Naive B cell (primary cell): ENCODE data around the gene IGFBP4. TPM values are rescaled to one million over a fixed set of nuclear protein-coding genes. Genes with fewer than 3 reads are reported as not detected.

Experiments
- ATAC-seq, 2 donors: fragments of 150-1000 bp; cut with Tn5 transposase; 2 replicates each; pipeline ENCODE4 v1.10.0; 2021; ENCODE audit warnings: low read depth in 2 of 2, mild to moderate bottlenecking in 2 of 2, moderate library complexity in 2 of 2
- DNase-seq: peaks from one replicate; pipeline ENCODE4 v3.0.0; 2022
- H3K27ac Mint-ChIP-seq, 6 donors: one replicate each; pipeline ENCODE4 v1.8.0; 2020 to 2022; ENCODE audit warnings: mild to moderate bottlenecking in 6 of 6, mixed read lengths in 6 of 6, moderate library complexity in 5 of 6, inconsistent platforms in 2 of 6
- H3K27me3 Mint-ChIP-seq, 3 donors: one replicate each; pipeline ENCODE4 v1.8.0; 2021 to 2022; ENCODE audit warnings: mixed read lengths in 3 of 3, mild to moderate bottlenecking in 1 of 3
- H3K36me3 Mint-ChIP-seq, 2 donors: one replicate each; pipeline ENCODE4 v1.8.0; 2020 to 2022; ENCODE audit warnings: mixed read lengths in 2 of 2, inconsistent platforms in 1 of 2, mild to moderate bottlenecking in 1 of 2
- H3K4me1 Mint-ChIP-seq, 3 donors: one replicate each; pipeline ENCODE4 v1.8.0; 2020 to 2022; ENCODE audit warnings: mixed read lengths in 3 of 3, inconsistent platforms in 1 of 3, mild to moderate bottlenecking in 1 of 3, moderate library complexity in 1 of 3
- H3K4me3 Mint-ChIP-seq, 8 donors: one replicate each; pipeline ENCODE4 v1.8.0; 2020 to 2022; ENCODE audit warnings: mild to moderate bottlenecking in 8 of 8, mixed read lengths in 8 of 8, moderate library complexity in 8 of 8, inconsistent platforms in 2 of 8
- H3K9me3 Mint-ChIP-seq, 7 donors: one replicate each; pipeline ENCODE4 v1.8.0; 2020 to 2022; ENCODE audit warnings: mixed read lengths in 7 of 7, mild to moderate bottlenecking in 5 of 7, inconsistent platforms in 2 of 7, moderate library complexity in 1 of 7
- polyA plus RNA-seq, 6 donors: library from polyadenylated mRNA; unstranded; fragments of 300-500 nt; fragmentation: Illumina TruSeq; gene quantifications; one replicate each; pipeline ENCODE4 v1.2.3, GENCODE V29; 2021; ENCODE audit warnings: low read depth in 6 of 6

IGFBP4 gene
- polyA plus RNA-seq, 6 donors from 2014 or later = 33.3 to 66.5 (median 47.3) TPM

DNA sequence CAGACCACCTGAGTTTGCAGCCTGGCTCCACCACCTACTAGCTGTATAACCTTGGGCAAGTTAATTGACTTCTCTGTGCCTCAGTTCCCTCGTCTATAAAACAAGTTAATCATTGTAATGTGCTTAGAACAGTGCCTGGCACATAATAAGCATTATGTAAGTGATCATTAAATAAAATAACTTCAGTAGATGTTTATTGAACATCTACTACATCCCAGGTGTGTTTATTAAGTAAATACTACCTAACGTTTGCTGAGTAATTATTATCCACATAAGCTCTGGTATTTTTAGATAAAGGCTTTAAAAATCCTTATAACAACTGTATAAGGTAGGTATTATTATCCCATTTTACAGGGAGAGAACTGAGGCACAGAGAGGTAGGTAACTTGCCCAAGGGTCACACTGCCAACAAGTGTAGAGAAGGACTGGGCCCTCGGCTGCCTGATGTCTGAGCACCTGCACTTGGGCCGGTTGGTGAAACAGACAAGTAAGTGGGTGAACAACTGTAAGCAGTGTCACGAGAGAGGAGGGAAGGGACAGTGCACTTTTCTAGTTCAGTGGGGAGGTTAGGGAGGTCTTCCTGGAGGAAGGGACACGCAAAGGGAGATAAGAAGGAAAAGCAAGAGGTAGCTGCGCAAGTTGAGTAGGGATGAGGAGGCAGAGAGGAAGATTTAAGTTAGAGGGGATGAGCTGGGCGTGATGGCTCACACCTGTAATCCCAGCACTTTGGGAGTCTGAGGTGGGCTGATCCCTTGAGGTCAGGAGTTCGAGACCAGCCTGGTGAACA is 53.6 kb downstream of the IGFBP4 start:
- Mint-ChIP-seq H3K27me3 (peaks cover 19 to 32% (median 28%) of the 10 kb centered on the region in 3 donors), H3K36me3 (no peaks in the 10 kb centered on the region), H3K9me3 (no peaks in the 10 kb centered on the region), H3K4me1 (peaks cover 9 to 17% (median 12%) of the 10 kb centered on the region in 3 donors), H3K27ac (peak overlapping the region in 2 of 6 donors; percentile 62 to 87), H3K4me3 (peak overlapping the region in 1 of 8 donors; percentile 60)
- DNase-seq (no peak), ATAC-seq (no peak)

DNA sequence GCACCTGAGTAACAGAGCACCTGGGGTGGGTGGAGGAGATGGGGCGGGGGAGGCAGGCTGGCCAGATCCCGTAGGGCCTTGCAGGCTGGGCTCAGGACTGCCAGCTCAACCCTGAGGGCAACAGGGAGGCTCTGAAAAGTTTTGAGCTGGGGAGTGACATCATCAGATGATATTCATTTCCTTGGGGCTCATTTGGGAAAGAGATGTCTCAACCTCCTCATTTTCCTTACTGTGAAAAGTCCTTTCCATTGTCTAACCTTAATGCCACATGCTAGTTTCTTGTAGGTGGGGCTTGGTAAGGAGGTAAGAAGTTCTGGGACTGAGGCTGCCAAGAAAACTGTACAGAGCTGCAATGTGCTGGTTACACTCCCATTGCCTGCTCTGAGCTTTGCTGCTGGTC is 54.4 kb downstream of the IGFBP4 start:
- Mint-ChIP-seq H3K9me3 (no peaks in the 10 kb centered on the region), H3K4me1 (peaks cover 6 to 24% (median 15%) of the 10 kb centered on the region in 3 donors), H3K27me3 (peaks cover 19 to 37% (median 28%) of the 10 kb centered on the region in 3 donors), H3K4me3 (no peak overlapping the region), H3K27ac (no peak overlapping the region), H3K36me3 (no peaks in the 10 kb centered on the region)
- ATAC-seq (no peak), DNase-seq (no peak)

DNA sequence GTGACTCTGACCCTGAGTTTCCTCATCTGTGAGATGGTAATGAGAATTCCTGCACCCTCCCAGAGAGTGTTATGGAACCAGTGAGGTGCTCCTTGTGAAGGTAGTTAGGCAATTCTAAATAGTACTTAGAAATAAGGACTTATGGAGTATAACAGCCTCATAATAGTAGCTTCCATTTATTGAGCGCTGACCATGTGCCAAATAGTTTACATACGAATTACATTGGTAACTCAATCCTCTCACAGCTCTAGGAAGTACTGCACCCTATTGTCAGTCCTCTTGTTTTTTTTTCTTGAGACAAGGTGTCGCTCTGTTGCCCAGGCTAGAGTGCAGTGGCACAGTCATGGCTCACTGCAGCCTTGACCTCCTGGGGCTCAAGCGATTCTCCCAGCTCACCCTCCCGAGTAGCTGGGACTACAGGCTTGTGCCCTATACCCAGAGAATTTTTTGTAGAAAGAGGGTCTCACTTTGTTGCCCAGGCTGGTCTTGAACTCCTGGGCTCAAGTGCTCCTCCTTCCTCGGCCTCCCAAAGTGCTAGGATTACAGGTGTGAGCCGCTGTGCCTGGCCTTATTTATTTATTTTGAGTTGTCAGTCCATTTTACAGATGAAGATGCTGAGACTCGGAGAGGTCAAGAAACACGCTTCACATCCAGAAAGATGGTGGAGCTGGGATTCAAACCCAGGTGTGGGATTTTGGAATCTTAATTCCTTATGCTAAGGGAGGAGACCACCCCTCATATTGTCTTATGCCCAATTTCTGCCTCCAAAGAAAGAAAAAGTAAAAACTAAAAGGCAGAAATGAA is 55.2 kb downstream of the IGFBP4 start:
- Mint-ChIP-seq H3K36me3 (no peaks in the 10 kb centered on the region), H3K4me3 (no peak overlapping the region), H3K27me3 (peaks cover 19 to 37% (median 28%) of the 10 kb centered on the region in 3 donors), H3K27ac (peak overlapping the region in 1 of 6 donors; percentile 12), H3K9me3 (no peaks in the 10 kb centered on the region), H3K4me1 (peaks cover 10 to 26% (median 16%) of the 10 kb centered on the region in 3 donors)
- ATAC-seq (no peak), DNase-seq (no peak)

DNA sequence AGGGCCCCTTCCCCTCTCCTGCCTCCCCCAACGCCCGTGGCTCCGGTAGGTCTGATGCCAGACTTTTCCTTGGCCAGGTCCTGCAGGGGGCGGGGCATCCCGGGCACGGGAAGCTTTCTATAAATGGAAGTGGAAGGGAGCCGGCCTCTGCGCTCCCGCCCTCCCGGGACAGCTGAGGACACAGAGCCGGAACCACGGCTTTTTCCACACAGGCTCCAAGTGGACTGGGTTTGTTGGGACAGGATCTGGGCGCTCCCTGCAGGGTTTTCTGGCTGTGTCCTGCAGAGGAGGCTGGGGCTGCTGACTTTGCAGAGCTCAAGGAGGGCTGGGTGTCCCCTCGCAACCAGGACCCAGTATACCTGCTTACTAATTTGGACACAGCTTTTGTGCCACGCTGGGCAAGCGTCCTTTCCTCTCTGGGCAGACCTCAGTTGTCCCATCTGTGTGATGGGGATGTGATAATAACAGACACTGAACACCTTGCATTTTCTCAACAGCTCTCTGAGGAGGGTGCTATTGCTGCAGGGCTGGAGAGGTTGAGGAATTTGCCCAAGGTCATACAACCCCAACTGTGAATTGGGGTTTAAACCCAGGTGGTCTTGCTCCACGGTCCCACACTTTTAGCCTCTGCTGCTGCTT is 56.4 kb downstream of the IGFBP4 start:
- no peak for DNase-seq
- H3K4me1 Mint-ChIP-seq = peaks cover 10 to 26% (median 16%) of the 10 kb centered on the region in 3 donors
- H3K27me3 Mint-ChIP-seq = peaks cover 19 to 37% (median 28%) of the 10 kb centered on the region in 3 donors
- H3K36me3 Mint-ChIP-seq = no peaks in the 10 kb centered on the region
- H3K9me3 Mint-ChIP-seq = no peaks in the 10 kb centered on the region
- peak overlapping the region in 1 of 8 donors; percentile 59 for H3K4me3 Mint-ChIP-seq
- H3K27ac Mint-ChIP-seq = no peak overlapping the region
- no peak for ATAC-seq

DNA sequence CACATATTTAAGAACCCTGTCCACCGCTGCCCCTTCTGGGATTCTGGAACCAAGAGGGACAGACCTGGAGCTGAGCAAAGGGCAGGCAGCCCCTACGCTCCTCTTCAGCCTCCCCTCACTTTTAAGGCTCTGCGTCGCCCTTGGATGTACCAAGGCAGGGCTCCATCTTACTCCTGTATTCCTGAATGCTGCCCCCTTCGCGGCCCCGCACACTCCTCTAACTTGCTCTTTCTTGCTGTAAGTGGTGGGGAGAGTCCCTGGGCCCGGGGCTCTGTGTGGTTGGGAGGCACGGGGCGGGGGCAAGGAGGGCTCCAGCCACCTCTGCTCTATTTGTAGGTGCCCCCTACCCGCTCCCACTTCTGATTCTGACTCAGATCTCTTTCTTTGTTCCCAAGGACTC is 56.9 kb downstream of the IGFBP4 start:
- Mint-ChIP-seq H3K36me3 (no peaks in the 10 kb centered on the region), H3K4me3 (no peak overlapping the region), H3K9me3 (no peaks in the 10 kb centered on the region), H3K27me3 (peaks cover 19 to 37% (median 28%) of the 10 kb centered on the region in 3 donors), H3K27ac (no peak overlapping the region), H3K4me1 (peaks cover 12 to 28% (median 16%) of the 10 kb centered on the region in 3 donors)
- DNase-seq (no peak), ATAC-seq (no peak)

DNA sequence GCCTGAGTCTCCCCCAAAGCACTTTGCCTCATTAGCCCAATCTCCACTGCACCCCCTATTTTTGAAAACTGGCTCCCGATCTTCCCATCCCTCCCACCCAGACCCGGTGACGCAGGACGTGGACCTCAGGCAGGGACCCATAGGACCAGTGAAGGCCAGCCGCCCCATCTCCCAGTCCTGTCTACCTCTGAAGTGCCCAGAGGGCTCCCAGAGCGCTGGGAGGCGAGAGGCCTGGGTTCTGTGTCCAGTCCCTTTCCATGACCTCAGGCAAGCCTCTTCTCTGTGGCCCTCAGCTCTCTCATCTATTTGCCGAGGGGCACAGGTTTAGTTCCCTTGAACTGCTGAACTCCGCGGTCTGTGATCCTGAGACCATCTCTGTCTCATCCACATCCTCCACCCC is 57.5 kb downstream of the IGFBP4 start:
- H3K4me1 Mint-ChIP-seq = peaks cover 17 to 33% (median 19%) of the 10 kb centered on the region in 3 donors
- peak overlapping the region in 1 of 6 donors; percentile 41 for H3K27ac Mint-ChIP-seq
- ATAC-seq (no peak), DNase-seq (no peak)
- no peak overlapping the region for H3K4me3 Mint-ChIP-seq
- H3K36me3 Mint-ChIP-seq = no peaks in the 10 kb centered on the region
- H3K27me3 Mint-ChIP-seq = peaks cover 19 to 37% (median 28%) of the 10 kb centered on the region in 3 donors
- no peaks in the 10 kb centered on the region for H3K9me3 Mint-ChIP-seq

DNA sequence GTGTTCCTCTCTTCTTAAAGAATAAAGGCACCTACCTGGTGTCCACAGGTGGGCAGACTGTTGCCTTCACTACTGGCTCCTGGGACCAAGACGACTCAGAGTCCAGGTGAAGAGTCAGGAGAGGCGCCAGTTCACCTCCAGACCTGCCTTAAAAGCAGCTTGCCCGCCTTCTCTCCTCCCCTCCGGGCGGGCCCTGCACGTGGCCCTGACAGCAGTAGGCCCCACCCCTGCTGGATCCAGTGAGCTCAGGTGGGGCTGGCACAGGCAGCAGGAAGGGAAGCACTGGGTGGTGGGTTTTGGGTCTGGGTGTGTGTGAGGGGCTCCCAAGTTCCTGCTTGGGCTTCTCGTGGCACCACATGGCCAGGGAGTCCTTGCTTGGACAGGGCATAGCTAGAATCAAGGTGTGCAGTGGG is 58.3 kb downstream of the IGFBP4 start, which contains the start of gene TNS4:
TNS4 (minus strand) TSS at position 125 of the 413 bp plus-strand sequence. CDS start 5,198 bp downstream, outside the sequence.
- peaks cover 19 to 37% (median 28%) of the 10 kb centered on the region in 3 donors for H3K27me3 Mint-ChIP-seq
- ATAC-seq = no peak
- H3K36me3 Mint-ChIP-seq = no peaks in the 10 kb centered on the region
- no peaks in the 10 kb centered on the region for H3K9me3 Mint-ChIP-seq
- no peak for DNase-seq
- H3K4me3 Mint-ChIP-seq = peak within 1 kb of the TSS in 1 of 8 donors; percentile 25
- H3K4me1 Mint-ChIP-seq = peaks cover 24 to 38% (median 25%) of the 10 kb centered on the region in 3 donors
- peak within 1 kb of the TSS in 1 of 6 donors; percentile 41 for H3K27ac Mint-ChIP-seq

DNA sequence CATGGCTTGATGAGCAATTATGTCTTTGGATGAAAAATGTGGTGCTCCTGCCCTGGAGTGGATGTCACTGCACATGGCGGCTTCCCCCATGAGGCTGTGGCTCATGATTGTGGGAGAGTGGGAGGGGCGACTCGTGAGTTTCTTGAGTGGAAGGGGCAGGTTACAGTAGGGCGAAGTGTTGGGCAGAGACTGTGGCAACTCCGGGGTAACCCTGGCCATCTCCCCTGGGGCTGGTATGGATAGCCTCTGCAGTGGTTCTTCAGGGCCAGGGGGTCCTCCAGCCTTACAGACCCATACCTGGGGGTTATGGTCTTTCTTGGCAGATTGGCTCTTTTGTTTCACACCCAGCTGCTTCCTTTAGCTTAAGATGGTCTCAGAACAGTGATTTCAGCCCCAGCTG is 59.5 kb downstream of the IGFBP4 start:
- Mint-ChIP-seq H3K27me3 (peaks cover 19 to 31% (median 19%) of the 10 kb centered on the region in 3 donors), H3K4me1 (peaks cover 24 to 39% (median 26%) of the 10 kb centered on the region in 3 donors), H3K9me3 (no peaks in the 10 kb centered on the region), H3K4me3 (no peak overlapping the region), H3K36me3 (no peaks in the 10 kb centered on the region), H3K27ac (no peak overlapping the region)
- ATAC-seq (no peak), DNase-seq (no peak)

DNA sequence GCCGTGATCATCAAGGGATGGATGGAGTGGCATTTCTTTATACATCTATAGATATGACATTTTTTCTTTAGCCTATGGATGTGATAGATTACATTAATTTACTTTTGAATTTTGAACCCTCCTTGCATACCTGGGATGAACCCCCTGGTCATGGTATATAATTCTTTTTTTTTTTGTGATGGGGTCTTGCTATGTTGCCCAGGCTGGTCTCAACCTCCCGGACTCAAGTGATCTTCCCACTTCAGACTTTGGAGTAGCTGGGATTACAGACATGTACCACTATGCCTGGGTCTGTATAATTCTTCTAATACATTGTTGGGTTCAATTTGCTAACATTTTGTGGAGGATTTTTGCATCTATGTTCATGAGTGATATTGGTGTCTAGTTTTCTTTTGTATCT is 59.9 kb downstream of the IGFBP4 start:
- H3K4me1 Mint-ChIP-seq = peaks cover 24 to 39% (median 26%) of the 10 kb centered on the region in 3 donors
- peaks cover 14 to 31% (median 19%) of the 10 kb centered on the region in 3 donors for H3K27me3 Mint-ChIP-seq
- H3K4me3 Mint-ChIP-seq = no peak overlapping the region
- H3K27ac Mint-ChIP-seq = no peak overlapping the region
- no peaks in the 10 kb centered on the region for H3K9me3 Mint-ChIP-seq
- ATAC-seq (no peak), DNase-seq (no peak)
- H3K36me3 Mint-ChIP-seq = no peaks in the 10 kb centered on the region

DNA sequence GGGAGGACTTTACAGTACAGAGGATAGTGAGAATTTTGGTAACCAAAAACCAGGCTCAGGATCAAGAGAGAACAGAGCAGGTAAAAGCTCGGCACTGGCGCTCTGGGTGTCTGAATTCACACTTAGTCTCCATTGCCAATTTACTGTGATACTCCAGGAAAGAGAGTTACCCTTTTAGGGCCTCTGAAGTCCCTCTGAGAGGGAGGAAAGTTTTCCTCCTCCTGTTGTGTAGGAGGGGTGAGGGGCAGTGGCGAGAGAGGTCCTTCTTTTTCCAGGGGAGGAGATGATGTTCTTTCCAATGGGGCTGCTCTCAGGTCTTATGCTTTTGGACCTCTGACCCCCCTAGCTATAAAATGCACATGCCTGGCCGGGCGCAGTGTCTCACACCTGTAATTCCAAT is 63.5 kb downstream of the IGFBP4 start:
- ATAC-seq = no peak
- Mint-ChIP-seq H3K27me3 (peaks cover 0 to 6% (median 0%) of the 10 kb centered on the region in 3 donors), H3K27ac (no peak overlapping the region), H3K4me3 (peak overlapping the region in 1 of 8 donors; percentile 21), H3K36me3 (no peaks in the 10 kb centered on the region), H3K9me3 (no peaks in the 10 kb centered on the region), H3K4me1 (peaks cover 12 to 37% (median 20%) of the 10 kb centered on the region in 3 donors)
- DNase-seq = no peak
